ENCODE results near the gene CCIN. TPM values are rescaled to one million over a fixed set of nuclear protein-coding genes. Genes with fewer than 3 reads are reported as not detected.

CCIN gene
- total RNA-seq (2021; ENCODE audit: unreplicated experiment) (0.20 TPM), Bru-seq, nascent RNA (percentile 23 among the genes with signal in this experiment), BruChase-seq, experiment 1, labeled RNA remaining after a 6-hour chase (percentile 29 among the genes with signal in this experiment), BruChase-seq, experiment 2, labeled RNA remaining after a 2-hour chase (percentile 20 among the genes with signal in this experiment)
- 0.05 and 0.12 TPM in 2 replicates for polyA plus RNA-seq (2012)
- long read RNA-seq, partial matches to known transcripts: 0 of 1 reads
- long read RNA-seq, other reads (novel, unspliced or antisense): 1 of 1 reads

GRCh38 chr9:36169166-36169565 lies at the start of gene CCIN:
Gene CCIN (plus strand): TSS chr9:36169388. CDS start chr9:36169503, 115 bp downstream.
- no peaks in the 10 kb centered on the region for H4K20me1 ChIP-seq (ENCODE audit: insufficient read depth)
- H3K9me2 ChIP-seq (ENCODE audit: insufficient read depth): no peaks in the 10 kb centered on the region
- peaks cover 0 to 8% of the 10 kb centered on the region in 2 experiments; a peak in 1 of 4 replicates for H3K4me1 ChIP-seq (ENCODE audit: control insufficient read depth in 1 of 2, insufficient read depth in 2 of 2, low read length in 2 of 2)
- POLR2A ChIA-PET: no interaction called here
- intact Hi-C loops (cut with micrococcal nuclease): loop anchor here (5.0 kb wide), 1 partner anchor 212 kb away; the partner anchor contains the start of gene OR2S2
- H3K9me3 ChIP-seq (ENCODE audit: control insufficient read depth in 1 of 2, insufficient read depth in 1 of 2, low read depth in 1 of 2, low read length in 2 of 2): no peaks in the 10 kb centered on the region
- no TSS peak for BruUV-seq (replicated peaks)
- H3K4me2 ChIP-seq (ENCODE audit: low read length): no peak within 1 kb of the TSS
- no peak for DNase-seq (ENCODE audit: low read depth, low spot score)
- H3K27ac ChIP-seq (ENCODE audit: low read depth, low read length): no peak within 1 kb of the TSS
- H3K27me3 ChIP-seq (ENCODE audit: insufficient read depth, low read length): no peaks in the 10 kb centered on the region
- H2AFZ ChIP-seq (ENCODE audit: low read depth, low read length, poor library complexity, severe bottlenecking): no peak within 1 kb of the TSS
- H3K36me3 ChIP-seq (ENCODE audit: control insufficient read depth in 1 of 2, insufficient read depth in 2 of 2, low read length in 2 of 2): no peaks in the 10 kb centered on the region
- no peaks in the 10 kb centered on the region for H3K79me2 ChIP-seq (ENCODE audit: insufficient read depth, low read length)
- H3K9ac ChIP-seq (ENCODE audit: low read length): no peak within 1 kb of the TSS
- no peak within 1 kb of the TSS for H3K4me3 ChIP-seq (replicated peaks in 1 of 2; ENCODE audit: low read depth in 1 of 2, low read length in 2 of 2)
- no peak for TF ChIP-seq ZNF274 (IDR thresholded peaks at IDR 0.05; ENCODE audit: low read depth, low read length)
- no peak for TF ChIP-seq ATF3 (IDR thresholded peaks at IDR 0.05)
- TF ChIP-seq POLR2AphosphoS5 (IDR thresholded peaks at IDR 0.05; ENCODE audit: low read depth, low read length): no peak
- no peak for TF ChIP-seq ZFX (IDR thresholded peaks at IDR 0.05)
- TF ChIP-seq MAX (IDR thresholded peaks at IDR 0.05): no peak
- no peak for TF ChIP-seq REST (IDR thresholded peaks at IDR 0.05; ENCODE audit: low read depth)
- no peak for TF ChIP-seq FOSL1 (IDR thresholded peaks at IDR 0.05; ENCODE audit: low read depth)
- no peak for TF ChIP-seq JUND (IDR thresholded peaks at IDR 0.05)
- no peak for TF ChIP-seq CBX3 (IDR thresholded peaks at IDR 0.05; ENCODE audit: low read depth)
- no peak for TF ChIP-seq TCF7L2 (IDR thresholded peaks at IDR 0.05; ENCODE audit: borderline replicate concordance, extremely low read depth, insufficient read depth, insufficient read length)
- TF ChIP-seq POLR2A (IDR thresholded peaks at IDR 0.05; ENCODE audit: borderline replicate concordance, extremely low read depth, insufficient read depth, insufficient read length): no peak
- no peak for TF ChIP-seq SP1 (IDR thresholded peaks at IDR 0.05; ENCODE audit: low read depth)
- TF ChIP-seq EZH2 (IDR thresholded peaks at IDR 0.05): no peak
- no peak for TF ChIP-seq RAD21 (IDR thresholded peaks at IDR 0.05; ENCODE audit: low read depth)
- TF ChIP-seq CTCF (IDR thresholded peaks at IDR 0.05 in 2 of 3, conservative IDR thresholded peaks at IDR 0.05 in 1 of 3; ENCODE audit: borderline replicate concordance in 1 of 3, insufficient read depth in 1 of 3, low read depth in 2 of 3, low read length in 2 of 3): no peak
- RAD21 ChIA-PET (ENCODE audit: low non-redundant PET in 1 of 2, low total read pairs in 2 of 2, uncharacterized antibody in 2 of 2, unreplicated experiment in 2 of 2): no interaction called here
- CTCF ChIA-PET: interaction anchor here (2.9 kb wide), 1 partner anchor 21 kb away, joined by 11 read pairs; the partner anchor contains the start of gene CLTA
- ATAC-seq: no peak

Data from HCT116 (cell line).